ENCODE measurements around the gene SLC44A2.

Gene SLC44A2

GRCh38 chr19:10683582-10683981 lies 58.2 kb downstream of the SLC44A2 start:
- no peak for DNase-seq

GRCh38 chr19:10685210-10685609 lies 59.9 kb downstream of the SLC44A2 start:
- no peak for DNase-seq

DNA sequence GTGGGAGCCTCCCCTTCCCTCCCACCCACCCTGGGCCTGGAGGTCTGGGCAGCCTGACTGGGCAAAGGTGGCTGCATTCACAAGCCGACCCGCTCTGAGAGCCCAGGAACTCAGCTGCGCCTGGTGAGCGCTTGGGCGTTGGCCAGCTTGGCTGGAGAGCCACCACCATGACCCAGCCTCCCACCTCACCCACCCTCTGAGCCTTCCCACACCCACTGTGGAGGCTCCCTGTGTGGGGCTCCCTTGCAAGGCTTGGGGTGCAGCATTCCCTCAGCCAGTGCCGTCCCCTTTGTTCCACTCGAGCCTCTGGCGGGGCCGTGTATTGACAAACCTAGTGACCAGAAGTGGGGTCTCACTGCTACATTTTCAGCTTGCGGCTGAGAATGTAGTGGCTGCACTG lies 60.8 kb downstream of the SLC44A2 start:
- no peak for DNase-seq

DNA sequence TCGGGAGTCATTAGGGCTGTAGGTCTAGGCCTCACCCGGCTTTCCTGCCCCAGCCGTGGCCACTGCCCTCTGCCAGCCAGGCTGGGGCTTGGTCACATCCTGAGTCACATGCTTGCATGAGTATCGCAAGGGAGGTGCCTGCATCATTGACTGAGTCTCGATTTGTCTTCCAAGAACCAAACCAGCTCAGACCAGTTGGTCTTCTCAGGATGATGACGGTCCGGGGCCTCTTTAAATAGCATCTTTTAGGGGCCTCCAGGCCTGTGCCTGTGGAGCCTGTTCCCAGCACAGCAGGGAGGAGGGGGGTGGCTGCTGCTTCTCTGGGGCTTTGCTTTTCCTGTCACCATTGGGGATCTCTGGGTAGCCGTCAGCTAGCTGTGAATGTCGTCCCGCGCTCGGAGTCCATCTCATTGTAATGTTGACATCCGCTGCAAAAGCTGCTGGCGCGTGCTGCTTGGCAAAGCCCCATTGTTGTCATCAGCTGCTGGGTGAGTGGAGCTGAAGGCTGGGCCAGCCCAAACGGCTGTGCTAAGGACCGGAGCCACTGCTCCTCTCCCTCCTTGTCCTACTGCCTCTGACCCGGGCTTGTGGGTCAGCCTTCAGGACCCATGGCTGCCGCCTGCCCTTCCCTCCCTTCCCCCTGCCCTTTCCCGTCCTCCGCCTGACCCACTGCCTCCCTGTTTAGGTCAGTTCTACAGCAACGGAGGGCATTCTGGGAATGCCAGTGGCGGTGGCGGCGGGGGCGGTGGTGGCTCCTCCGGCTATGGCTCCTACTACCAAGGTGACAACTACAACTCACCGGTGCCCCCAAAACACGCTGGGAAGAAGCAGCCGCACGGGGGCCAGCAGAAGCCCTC lies 61.5 kb downstream of the SLC44A2 start:
- no peak for DNase-seq

- no peak for DNase-seq
Observed at GRCh38 chr19:10687518-10688288, 62.4 kb downstream of the SLC44A2 start.

- DNase-seq = no peak
Observed at GRCh38 chr19:10688545-10689280, 63.4 kb downstream of the SLC44A2 start.

DNA sequence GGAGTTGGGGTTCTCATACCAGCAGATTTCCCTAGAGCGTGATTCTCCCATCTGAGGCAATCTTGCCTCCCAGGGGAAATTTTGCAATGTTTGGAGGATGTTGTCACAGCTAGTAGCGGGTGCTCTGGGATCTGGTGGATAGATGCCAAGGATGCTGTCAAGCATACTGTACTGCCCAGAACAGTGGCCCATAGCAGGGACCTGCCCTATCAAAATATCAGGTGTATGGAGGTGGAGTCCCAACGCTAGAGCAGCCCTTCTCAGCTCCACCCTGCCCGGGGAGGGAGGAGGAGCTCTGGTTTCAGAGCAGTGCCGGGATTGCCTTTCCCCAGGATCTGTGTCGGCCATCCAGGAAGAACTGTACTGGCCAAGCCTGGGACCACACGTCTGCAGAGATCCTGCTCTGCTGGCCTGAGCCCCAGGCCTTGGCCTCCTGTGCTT lies 65.0 kb downstream of the SLC44A2 start:
- DNase-seq = no peak

GRCh38 chr19:10691178-10691881 lies 66.0 kb downstream of the SLC44A2 start:
- no peak for DNase-seq

DNA sequence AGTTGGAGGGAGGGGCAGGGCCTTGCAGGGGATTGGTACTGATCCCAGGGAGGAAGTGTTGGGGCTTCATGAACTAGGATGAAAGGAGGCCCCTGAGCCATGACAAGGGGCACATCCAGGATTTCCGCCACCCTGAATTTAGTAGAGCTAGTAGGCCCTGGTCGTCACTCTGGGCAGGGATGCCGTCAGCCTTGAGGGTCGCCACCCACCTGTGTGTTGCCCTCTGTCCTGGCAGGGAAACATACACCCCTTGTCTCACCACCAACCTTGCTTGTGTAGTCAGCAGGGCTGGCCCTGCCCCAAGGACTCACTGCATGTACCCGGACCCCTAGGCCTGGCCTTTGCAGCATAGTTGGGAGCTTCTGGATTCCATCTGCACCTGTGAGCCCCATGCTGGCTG lies 66.5 kb downstream of the SLC44A2 start:
- DNase-seq = no peak

- no peak for DNase-seq
Observed at GRCh38 chr19:10692673-10693264, 67.4 kb downstream of the SLC44A2 start.
